Measurements from ENCODE around the gene RTF2.

RTF2 gene

GRCh38 chr20:56449459-56449858 is 19.0 kb upstream of the RTF2 start:
- H3K4me3 ChIP-seq (ENCODE audit: insufficient read depth, low read depth, low read length) = no peak overlapping the region
- WGBS, 2 experiments = 91 to 92% methylated on average over 3 of the region's 5 CpGs
- H3K27ac ChIP-seq (ENCODE audit: insufficient read depth, low read depth, low read length, poor library complexity, severe bottlenecking) = no peak overlapping the region
- no peaks in the 10 kb centered on the region for H3K4me1 ChIP-seq (ENCODE audit: control insufficient read depth, insufficient read depth, low read length)
- H3K9me3 ChIP-seq (ENCODE audit: control insufficient read depth, low read length) = no peaks in the 10 kb centered on the region
- no peaks in the 10 kb centered on the region for H3K36me3 ChIP-seq (ENCODE audit: control insufficient read depth, insufficient read depth, low read length)
- peaks cover 4% of the 10 kb centered on the region for H3K27me3 ChIP-seq (ENCODE audit: control insufficient read depth, insufficient read depth, low read length, poor library complexity, severe bottlenecking)

DNA sequence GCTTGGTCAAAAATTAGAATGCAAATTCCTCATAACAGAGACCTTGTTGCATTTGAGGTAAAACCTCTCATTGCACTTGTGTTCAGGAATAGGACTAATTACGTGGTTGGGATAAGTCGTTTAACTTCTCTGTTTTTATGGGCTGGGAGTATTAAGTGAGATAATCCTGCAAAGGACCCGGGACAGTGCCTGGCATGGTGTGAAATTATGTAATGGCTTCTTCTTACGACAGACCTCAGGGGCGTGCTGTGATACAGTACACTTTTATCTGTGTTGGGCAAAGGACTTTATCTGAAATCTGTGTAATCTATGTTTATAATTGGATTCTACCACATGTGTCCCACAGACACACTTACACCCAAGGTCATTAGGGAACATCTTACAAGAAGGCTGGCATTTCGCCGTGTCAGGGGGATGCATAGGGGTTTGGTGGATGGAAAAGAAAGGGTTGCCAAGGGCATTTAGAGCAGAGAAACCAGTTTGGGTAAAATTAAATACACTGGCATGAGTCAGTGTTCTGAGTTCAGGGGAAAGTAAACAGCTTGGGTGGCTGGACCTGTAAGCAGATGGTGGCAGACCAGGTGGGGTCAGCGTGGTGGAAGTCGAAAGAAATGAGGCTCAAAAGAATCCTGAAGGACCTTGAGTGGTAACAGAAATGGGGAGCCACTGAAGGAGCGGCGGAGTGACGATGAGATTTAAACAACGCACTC is 17.2 kb upstream of the RTF2 start:
- H3K36me3 ChIP-seq (ENCODE audit: control insufficient read depth, insufficient read depth, low read length) = no peaks in the 10 kb centered on the region
- no peaks in the 10 kb centered on the region for H3K9me3 ChIP-seq (ENCODE audit: control insufficient read depth, low read length)
- H3K27ac ChIP-seq (ENCODE audit: insufficient read depth, low read depth, low read length, poor library complexity, severe bottlenecking) = no peak overlapping the region
- H3K27me3 ChIP-seq (ENCODE audit: control insufficient read depth, insufficient read depth, low read length, poor library complexity, severe bottlenecking) = peaks cover 4% of the 10 kb centered on the region
- no peak overlapping the region for H3K4me3 ChIP-seq (ENCODE audit: insufficient read depth, low read depth, low read length)
- 87 to 88% methylated on average over 13 of the region's 13 CpGs for WGBS, 2 experiments
- H3K4me1 ChIP-seq (ENCODE audit: control insufficient read depth, insufficient read depth, low read length) = no peaks in the 10 kb centered on the region

DNA sequence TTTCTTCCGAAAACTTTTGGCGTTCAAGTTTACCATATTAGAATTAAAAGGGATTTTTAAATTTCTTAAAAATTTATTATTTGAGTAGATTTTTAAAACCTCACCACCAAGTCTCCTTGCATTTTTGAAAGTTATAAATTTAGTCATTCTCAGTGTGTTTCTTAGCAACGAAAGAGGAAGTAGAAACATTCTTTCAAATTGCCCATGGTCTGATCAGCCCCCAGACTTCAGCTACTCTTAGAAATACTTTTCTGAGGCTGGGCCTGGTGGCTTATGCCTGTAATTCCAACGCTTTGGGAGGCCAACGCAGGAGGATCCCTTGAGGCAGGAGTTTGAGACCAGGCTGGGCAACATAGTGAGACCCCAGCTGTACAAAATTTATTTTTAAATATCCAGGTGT is 15.1 kb upstream of the RTF2 start:
- Histone ChIP-seq H3K27me3 (ENCODE audit: control insufficient read depth, insufficient read depth, low read length, poor library complexity, severe bottlenecking) (peaks cover 4% of the 10 kb centered on the region), H3K36me3 (ENCODE audit: control insufficient read depth, insufficient read depth, low read length) (no peaks in the 10 kb centered on the region), H3K9me3 (ENCODE audit: control insufficient read depth, low read length) (no peaks in the 10 kb centered on the region), H3K27ac (ENCODE audit: insufficient read depth, low read depth, low read length, poor library complexity, severe bottlenecking) (no peak overlapping the region), H3K4me1 (ENCODE audit: control insufficient read depth, insufficient read depth, low read length) (no peaks in the 10 kb centered on the region), H3K4me3 (ENCODE audit: insufficient read depth, low read depth, low read length) (no peak overlapping the region)
- WGBS, 2 experiments = 76 to 81% methylated on average over 3 of the region's 5 CpGs

DNA sequence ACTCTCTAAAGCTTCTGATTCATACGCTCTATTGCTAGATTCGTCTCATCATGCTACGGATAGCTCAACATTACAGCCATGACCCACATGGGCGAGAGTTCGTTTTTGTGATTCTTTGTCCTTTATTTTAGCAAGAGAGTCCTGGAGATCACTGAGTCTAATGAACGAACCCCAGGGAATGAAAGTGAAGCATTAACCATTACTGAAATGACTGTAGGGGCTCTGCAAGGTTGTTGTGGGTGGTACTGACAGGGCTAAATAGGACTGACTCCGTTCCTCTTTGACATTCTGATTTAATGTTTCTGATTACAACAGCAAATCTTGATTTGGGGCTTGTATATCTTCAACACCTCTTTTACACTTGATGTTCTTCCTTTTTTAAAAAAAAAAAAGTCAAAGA is 13.7 kb upstream of the RTF2 start:
- H3K36me3 ChIP-seq (ENCODE audit: control insufficient read depth, insufficient read depth, low read length) = no peaks in the 10 kb centered on the region
- H3K27ac ChIP-seq (ENCODE audit: insufficient read depth, low read depth, low read length, poor library complexity, severe bottlenecking) = no peak overlapping the region
- no peaks in the 10 kb centered on the region for H3K9me3 ChIP-seq (ENCODE audit: control insufficient read depth, low read length)
- peaks cover 4% of the 10 kb centered on the region for H3K27me3 ChIP-seq (ENCODE audit: control insufficient read depth, insufficient read depth, low read length, poor library complexity, severe bottlenecking)
- no peak overlapping the region for H3K4me3 ChIP-seq (ENCODE audit: insufficient read depth, low read depth, low read length)
- WGBS, 2 experiments = 83 to 93% methylated on average over 7 of the region's 7 CpGs
- no peaks in the 10 kb centered on the region for H3K4me1 ChIP-seq (ENCODE audit: control insufficient read depth, insufficient read depth, low read length)

DNA sequence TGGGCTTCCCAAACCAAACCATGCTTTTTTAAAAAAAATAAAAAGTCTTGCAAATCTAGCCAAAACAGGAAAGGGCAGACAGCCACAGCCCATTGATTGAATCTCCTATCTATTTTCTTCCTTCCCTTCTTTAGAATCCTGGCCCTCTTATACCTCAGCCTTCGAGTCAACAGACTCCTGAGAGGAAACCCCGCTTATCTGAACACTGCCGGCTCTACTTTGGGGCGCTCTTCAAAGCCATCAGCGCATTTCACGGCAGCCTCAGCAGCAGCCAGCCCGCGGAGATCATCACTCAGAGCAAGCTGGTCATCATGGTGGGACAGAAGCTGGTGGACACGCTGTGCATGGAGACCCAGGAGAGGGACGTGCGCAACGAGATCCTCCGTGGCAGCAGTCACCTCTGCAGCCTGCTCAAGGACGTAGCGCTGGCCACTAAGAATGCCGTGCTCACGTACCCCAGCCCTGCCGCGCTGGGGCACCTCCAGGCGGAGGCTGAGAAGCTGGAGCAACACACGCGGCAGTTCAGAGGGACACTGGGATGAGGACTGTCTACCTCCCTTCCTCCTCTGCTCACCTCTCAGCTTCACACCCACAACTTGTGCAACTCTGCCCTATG is 10.1 kb upstream of the RTF2 start:
- 90 to 91% methylated on average over 22 of the region's 22 CpGs for WGBS, 2 experiments
- Histone ChIP-seq H3K36me3 (ENCODE audit: control insufficient read depth, insufficient read depth, low read length) (no peaks in the 10 kb centered on the region), H3K4me3 (ENCODE audit: insufficient read depth, low read depth, low read length) (no peak overlapping the region), H3K4me1 (ENCODE audit: control insufficient read depth, insufficient read depth, low read length) (no peaks in the 10 kb centered on the region), H3K9me3 (ENCODE audit: control insufficient read depth, low read length) (no peaks in the 10 kb centered on the region), H3K27ac (ENCODE audit: insufficient read depth, low read depth, low read length, poor library complexity, severe bottlenecking) (no peak overlapping the region), H3K27me3 (ENCODE audit: control insufficient read depth, insufficient read depth, low read length, poor library complexity, severe bottlenecking) (peaks cover 5% of the 10 kb centered on the region)

DNA sequence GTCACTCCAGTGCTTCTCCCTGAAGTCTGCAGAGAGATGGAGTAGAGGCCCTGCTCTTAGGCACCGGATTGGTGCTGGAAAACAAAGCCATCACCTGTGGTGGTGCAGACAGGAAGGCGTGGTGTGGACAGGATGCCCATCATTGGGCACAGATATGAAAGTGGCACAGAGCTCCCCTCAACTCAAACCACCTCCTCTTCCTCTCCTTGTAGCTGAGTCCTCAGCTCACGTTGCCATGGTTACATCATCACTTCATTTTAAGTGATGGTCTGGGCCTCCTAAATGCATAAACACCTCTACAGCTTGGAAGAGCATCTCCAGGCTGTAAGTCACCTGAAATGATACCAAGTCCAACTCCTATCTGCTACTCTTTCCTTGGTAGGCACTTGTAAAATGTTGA is 8.0 kb upstream of the RTF2 start:
- H3K27me3 ChIP-seq (ENCODE audit: control insufficient read depth, insufficient read depth, low read length, poor library complexity, severe bottlenecking) = peaks cover 19% of the 10 kb centered on the region
- H3K4me1 ChIP-seq (ENCODE audit: control insufficient read depth, insufficient read depth, low read length) = no peaks in the 10 kb centered on the region
- H3K36me3 ChIP-seq (ENCODE audit: control insufficient read depth, insufficient read depth, low read length) = no peaks in the 10 kb centered on the region
- H3K27ac ChIP-seq (ENCODE audit: insufficient read depth, low read depth, low read length, poor library complexity, severe bottlenecking) = no peak overlapping the region
- no peak overlapping the region for H3K4me3 ChIP-seq (ENCODE audit: insufficient read depth, low read depth, low read length)
- H3K9me3 ChIP-seq (ENCODE audit: control insufficient read depth, low read length) = no peaks in the 10 kb centered on the region
- WGBS, 2 experiments = 75 to 87% methylated on average over 3 of the region's 3 CpGs

DNA sequence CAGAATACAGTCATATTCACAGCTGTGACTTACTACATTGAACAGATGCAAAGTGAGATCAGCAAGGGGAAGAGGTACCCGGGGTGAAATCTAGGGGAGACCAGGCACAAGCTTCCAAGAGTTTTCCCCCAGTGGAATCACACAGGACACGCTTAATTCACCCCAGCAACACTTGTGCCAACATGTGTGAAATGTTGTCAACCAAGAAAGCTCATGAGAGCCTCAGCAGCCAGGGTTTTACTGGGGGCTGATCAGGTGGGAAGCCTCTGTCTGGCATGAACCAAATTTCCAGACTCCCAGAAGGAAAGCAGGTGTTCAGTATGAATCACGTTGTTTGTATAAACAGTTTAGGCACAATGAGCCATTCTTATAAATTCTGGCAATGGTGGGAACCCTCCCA is 6.9 kb upstream of the RTF2 start:
- H3K36me3 ChIP-seq (ENCODE audit: control insufficient read depth, insufficient read depth, low read length) = no peaks in the 10 kb centered on the region
- H3K27me3 ChIP-seq (ENCODE audit: control insufficient read depth, insufficient read depth, low read length, poor library complexity, severe bottlenecking) = peaks cover 22% of the 10 kb centered on the region
- H3K4me1 ChIP-seq (ENCODE audit: control insufficient read depth, insufficient read depth, low read length) = no peaks in the 10 kb centered on the region
- H3K9me3 ChIP-seq (ENCODE audit: control insufficient read depth, low read length) = no peaks in the 10 kb centered on the region
- H3K4me3 ChIP-seq (ENCODE audit: insufficient read depth, low read depth, low read length) = no peak overlapping the region
- H3K27ac ChIP-seq (ENCODE audit: insufficient read depth, low read depth, low read length, poor library complexity, severe bottlenecking) = no peak overlapping the region
- WGBS, 2 experiments = 69 to 77% methylated on average over 3 of the region's 3 CpGs

DNA sequence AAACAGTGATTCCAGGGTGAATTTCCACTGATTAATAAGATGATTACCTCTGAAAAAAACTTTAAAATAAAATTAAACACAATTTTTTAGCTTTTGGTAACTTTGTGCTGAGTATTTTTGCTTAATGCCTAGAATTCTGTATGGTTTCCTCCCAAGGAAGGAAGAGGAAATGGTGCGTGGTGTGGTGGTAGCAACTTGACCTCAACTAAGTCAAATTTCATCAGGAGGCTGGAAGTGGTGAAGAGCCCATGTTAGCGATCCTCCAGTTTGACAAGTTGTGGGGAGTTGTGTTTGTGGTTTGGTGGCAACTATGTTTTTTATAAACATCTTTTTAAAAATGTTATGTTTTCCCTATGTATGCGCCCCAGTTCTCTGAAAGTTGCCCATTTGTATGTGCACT is 5.0 kb upstream of the RTF2 start:
- H3K27ac ChIP-seq (ENCODE audit: insufficient read depth, low read depth, low read length, poor library complexity, severe bottlenecking) = no peak overlapping the region
- H3K4me1 ChIP-seq (ENCODE audit: control insufficient read depth, insufficient read depth, low read length) = no peaks in the 10 kb centered on the region
- H3K36me3 ChIP-seq (ENCODE audit: control insufficient read depth, insufficient read depth, low read length) = no peaks in the 10 kb centered on the region
- H3K4me3 ChIP-seq (ENCODE audit: insufficient read depth, low read depth, low read length) = no peak overlapping the region
- H3K27me3 ChIP-seq (ENCODE audit: control insufficient read depth, insufficient read depth, low read length, poor library complexity, severe bottlenecking) = peaks cover 22% of the 10 kb centered on the region
- WGBS, 2 experiments = 76 to 86% methylated on average over 2 to 3 of the region's 3 CpGs
- no peaks in the 10 kb centered on the region for H3K9me3 ChIP-seq (ENCODE audit: control insufficient read depth, low read length)

- Histone ChIP-seq H3K36me3 (ENCODE audit: control insufficient read depth, insufficient read depth, low read length) (no peaks in the 10 kb centered on the region), H3K9me3 (ENCODE audit: control insufficient read depth, low read length) (no peaks in the 10 kb centered on the region), H3K27ac (ENCODE audit: insufficient read depth, low read depth, low read length, poor library complexity, severe bottlenecking) (no peak overlapping the region), H3K27me3 (ENCODE audit: control insufficient read depth, insufficient read depth, low read length, poor library complexity, severe bottlenecking) (peaks cover 22% of the 10 kb centered on the region), H3K4me1 (ENCODE audit: control insufficient read depth, insufficient read depth, low read length) (no peaks in the 10 kb centered on the region), H3K4me3 (ENCODE audit: insufficient read depth, low read depth, low read length) (no peak overlapping the region)
- whole genome bisulfite sequencing, 2 experiments = 84 to 89% methylated on average over 7 of the region's 7 CpGs
Measured at GRCh38 chr20:56465997-56466396, 2.4 kb upstream of the RTF2 start.

DNA sequence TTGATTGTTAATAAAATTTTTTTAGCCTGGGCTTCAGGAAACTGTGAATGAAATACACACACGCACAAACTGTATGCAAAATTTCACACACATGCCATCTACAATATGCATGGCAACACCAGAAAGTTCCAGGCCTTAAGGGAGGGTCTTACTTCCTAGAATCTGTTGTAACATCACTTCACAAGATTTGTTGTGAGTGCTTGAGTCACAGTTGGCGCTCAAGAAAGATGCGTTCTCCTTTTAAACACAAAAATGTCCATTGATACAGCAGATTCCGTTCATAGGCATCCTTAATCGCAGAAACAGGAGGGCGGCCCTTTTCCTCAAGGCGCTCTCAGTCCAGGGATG is 485 bp upstream of the RTF2 start:
- Histone ChIP-seq H3K9me3 (ENCODE audit: control insufficient read depth, low read length) (no peaks in the 10 kb centered on the region), H3K36me3 (ENCODE audit: control insufficient read depth, insufficient read depth, low read length) (no peaks in the 10 kb centered on the region), H3K27ac (ENCODE audit: insufficient read depth, low read depth, low read length, poor library complexity, severe bottlenecking) (no peak overlapping the region), H3K4me3 (ENCODE audit: insufficient read depth, low read depth, low read length) (peak overlapping the region; percentile 95), H3K4me1 (ENCODE audit: control insufficient read depth, insufficient read depth, low read length) (no peaks in the 10 kb centered on the region), H3K27me3 (ENCODE audit: control insufficient read depth, insufficient read depth, low read length, poor library complexity, severe bottlenecking) (peaks cover 17% of the 10 kb centered on the region)
- WGBS, 2 experiments = 4 to 7% methylated on average over 6 to 7 of the region's 7 CpGs

Data from ectodermal cell (in vitro differentiated cells).